Measurements from ENCODE around the gene RNF217.

- TF ChIP-seq CTCF (IDR thresholded peaks at IDR 0.05; ENCODE audit: insufficient read depth, low read length): no peak
- TF ChIP-seq POLR2AphosphoS5 (IDR thresholded peaks at IDR 0.05; ENCODE audit: low read depth): no peak
- TF ChIP-seq REST (IDR thresholded peaks at IDR 0.05; ENCODE audit: insufficient replicate concordance, low read depth): no peak
- no peak for TF ChIP-seq GABPA (IDR thresholded peaks at IDR 0.05; ENCODE audit: low read depth)
These were observed 18.6 kb upstream of the RNF217 start for GRCh38 chr6:124943658-124944057.
